Body of pancreas (tissue), 4 donors: Measurements from ENCODE around the gene PPP2R5B.

Source experiments
- CTCF ChIP-seq, 7 experiments: fragments of 450-650 bp in 4 of 7; fragments of 200-600 bp in 3 of 7; sonication (generic) in 3 of 7; IDR thresholded peaks; one replicate each; pipeline ENCODE4 v1.5.1; 2016 to 2019; ENCODE audit warnings: antibody characterized with exemption in 7 of 7
- POLR2A ChIP-seq, 3 donors: fragments of 450-650 bp; IDR thresholded peaks; one replicate each; pipeline ENCODE4 v1.6.1; 2016; ENCODE audit warnings: antibody characterized with exemption in 3 of 3, mild to moderate bottlenecking in 2 of 3

GRCh38 chr11:64909653-64910343 is 14.7 kb upstream of the PPP2R5B start:
- no peak for TF ChIP-seq CTCF (IDR thresholded peaks at IDR 0.05)
- TF ChIP-seq POLR2A (IDR thresholded peaks at IDR 0.05) = no peak
